Colon (tissue), 2 donors: ENCODE measurements around the gene SLC24A3.

ENCODE experiments used
- FAIRE-seq: peaks from 2 replicates; lab custom pipeline; 2012; peaks lifted over from hg19 to GRCh38; lab: Jason Lieb, UNC
- donor health status: control.
- donor health status: control.

The SLC24A3 gene

DNA sequence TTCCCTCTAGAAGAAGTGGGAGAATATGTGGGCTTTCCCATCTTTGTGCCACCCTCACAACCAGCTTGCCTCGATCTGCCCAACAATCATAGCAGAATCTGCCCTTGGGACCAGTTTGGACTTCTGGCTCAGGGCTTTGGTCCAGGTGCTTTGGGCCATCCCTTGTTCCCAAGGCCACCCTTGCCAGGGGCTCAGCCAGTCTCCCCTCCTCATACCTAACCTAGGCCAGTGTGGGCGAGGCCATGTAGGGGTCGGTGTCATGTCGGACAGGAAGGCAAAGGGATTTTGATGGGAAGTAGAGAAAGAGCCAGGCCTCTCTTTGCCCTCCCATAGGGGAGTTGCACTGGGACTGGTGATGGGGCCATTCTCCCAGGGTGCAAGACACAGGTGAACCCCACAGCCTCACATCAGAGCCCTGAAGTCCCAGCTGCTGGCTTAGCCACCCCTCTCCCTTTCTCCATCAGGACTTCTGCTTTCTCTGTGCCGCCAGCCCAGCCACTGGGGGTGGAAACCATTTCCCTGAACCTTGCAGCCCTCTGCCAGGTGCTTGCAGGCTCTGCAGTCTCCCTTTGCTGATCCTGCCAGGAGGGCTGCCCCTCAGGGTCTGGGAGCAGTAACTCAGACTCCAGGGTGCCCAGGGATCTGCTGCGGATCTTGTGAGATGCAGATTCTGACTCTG, 60.7 kb downstream of the SLC24A3 start:
- FAIRE-seq: no peak

DNA sequence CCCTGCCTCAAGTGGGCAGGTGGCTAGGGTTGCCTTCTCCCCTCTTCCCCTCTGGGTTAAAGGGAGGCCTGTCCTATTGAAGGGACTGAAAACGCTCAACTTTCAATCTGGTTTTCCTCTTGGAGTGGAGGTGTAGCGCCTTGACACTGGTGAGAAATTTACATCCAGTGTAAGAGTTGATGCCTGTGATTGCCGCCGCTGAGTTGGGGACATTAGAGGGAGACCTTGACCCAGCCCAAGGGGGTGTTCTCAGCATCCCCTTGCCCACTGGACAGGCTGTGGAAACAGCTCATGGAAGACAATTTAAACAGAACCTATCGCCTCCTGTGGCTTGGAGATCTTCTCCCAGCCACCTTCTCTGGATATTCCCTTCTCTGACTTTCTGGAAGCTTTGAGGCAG, 61.6 kb downstream of the SLC24A3 start:
- FAIRE-seq: no peak

DNA sequence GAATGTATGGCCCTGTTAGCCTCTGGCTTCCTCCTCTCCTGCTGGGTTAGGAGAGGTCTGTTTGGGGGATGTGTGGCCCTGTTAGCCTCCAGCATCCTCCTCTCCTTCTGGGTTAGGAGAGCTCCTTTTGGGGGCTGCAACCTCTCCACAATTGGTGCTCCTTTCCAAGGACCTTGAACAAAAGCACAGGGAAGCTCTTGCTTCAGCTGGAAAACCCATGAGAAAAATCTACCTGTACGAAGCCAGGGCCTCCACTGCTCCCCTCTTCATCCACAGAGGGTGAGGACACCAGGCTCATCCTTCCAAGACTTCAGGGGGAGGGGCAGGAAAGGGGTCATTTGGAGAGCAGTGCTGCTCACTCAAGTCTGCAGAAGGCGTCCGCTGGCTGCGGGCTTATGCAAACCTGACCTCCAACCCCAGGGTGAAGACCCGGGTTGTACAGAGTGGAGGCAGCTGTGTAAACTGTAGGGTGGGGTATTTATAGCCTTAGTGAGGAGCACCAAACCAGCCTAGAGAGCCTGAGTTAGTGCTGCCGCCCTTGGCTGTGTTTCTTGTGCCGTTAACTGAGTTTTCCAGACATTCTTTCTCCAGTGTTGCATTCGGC, 62.1 kb downstream of the SLC24A3 start:
- FAIRE-seq: no peak

DNA sequence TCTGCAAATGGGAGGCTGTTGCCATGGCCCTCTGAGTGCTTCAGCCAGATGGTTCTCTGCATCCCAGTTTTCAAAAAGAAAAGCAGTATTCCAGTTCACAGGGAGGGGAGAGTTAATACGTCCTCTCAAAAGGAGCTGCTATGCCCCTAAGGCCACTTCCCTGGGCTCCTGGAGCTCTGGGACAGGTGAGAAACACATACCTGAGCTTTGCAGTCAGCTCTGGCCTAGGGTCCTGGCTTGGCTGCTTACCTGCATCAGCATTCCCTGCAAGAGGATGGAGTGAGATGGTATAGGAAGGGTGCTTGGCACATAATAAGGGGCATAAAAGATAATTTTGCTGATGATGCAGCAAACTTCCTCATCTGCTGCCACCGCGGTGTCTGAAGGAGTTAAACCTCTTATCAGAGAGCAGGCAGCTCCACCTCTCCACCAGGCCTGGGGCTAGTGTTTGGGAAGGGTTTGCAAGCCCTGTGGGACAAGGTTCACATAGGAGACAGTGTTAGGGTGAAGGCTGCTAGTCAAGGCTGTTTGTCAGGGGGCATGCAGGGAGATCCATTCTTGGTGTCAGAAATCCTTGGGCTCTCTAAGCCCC, 62.7 kb downstream of the SLC24A3 start:
- no peak for FAIRE-seq

DNA sequence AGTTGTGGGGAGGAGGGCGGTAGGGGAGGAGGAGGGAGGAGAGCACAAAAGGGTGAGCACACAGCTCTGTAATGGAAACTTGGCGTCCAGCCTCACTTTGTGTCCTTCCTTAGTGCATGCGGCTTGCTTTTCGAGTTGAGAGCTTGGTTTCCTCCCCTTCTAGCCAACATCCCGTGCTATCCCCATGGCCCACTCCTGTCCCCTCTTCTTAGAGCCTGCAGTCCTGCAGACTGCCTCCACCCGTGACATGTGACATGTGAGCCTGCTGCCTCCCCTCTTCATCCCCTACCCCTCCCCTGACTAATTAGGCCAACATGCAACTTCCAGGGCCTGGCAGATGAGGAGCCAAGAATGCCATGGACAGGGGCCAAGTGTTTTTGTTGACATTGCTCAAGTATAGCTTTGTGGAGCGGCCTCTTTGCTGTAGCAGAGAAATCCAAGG, 63.2 kb downstream of the SLC24A3 start:
- no peak for FAIRE-seq

DNA sequence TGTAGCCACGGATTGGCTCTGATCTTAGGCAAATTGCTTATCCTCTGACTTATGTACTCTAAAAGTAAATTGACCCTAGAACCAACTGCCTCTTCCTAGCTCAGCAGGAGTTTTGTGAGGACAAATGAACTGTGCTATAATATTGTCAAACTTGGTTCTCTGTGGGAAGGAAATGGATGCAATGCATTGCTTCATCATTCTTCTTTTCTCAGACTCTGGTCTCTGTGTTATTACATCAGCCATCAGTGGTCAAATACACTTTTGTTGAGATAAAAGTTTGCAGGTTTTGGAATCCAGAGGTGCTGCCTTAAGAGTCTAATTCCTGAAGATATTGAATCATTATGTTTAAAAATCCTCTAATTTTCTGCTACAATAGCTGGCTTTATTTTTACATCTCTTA, 64.9 kb downstream of the SLC24A3 start:
- FAIRE-seq: no peak

DNA sequence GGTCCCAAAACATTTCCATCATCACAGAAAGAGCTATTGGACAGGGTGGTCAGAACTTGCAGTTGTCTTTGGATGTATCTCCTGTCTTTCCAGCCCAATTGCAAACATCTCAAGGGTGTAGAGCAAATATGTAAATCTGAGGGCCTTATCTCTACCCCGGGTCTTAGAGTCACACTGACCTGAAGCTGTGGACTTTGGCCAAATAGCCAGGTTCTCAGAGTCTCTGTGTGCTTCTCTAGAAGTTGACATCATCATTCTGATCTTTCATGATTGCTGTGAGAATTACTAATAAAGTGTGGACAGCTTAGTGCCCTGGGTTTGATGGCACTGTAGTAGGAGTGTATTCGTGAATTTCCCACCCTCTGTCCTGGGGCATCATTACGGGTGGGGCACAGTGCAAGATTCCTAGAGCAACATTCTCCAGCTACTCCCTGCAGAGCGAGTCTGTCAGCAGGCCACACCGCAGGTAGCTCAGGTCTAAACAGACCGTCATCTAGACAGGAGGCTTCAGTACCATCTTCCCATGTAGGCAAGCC, 71.1 kb downstream of the SLC24A3 start:
- FAIRE-seq: no peak

DNA sequence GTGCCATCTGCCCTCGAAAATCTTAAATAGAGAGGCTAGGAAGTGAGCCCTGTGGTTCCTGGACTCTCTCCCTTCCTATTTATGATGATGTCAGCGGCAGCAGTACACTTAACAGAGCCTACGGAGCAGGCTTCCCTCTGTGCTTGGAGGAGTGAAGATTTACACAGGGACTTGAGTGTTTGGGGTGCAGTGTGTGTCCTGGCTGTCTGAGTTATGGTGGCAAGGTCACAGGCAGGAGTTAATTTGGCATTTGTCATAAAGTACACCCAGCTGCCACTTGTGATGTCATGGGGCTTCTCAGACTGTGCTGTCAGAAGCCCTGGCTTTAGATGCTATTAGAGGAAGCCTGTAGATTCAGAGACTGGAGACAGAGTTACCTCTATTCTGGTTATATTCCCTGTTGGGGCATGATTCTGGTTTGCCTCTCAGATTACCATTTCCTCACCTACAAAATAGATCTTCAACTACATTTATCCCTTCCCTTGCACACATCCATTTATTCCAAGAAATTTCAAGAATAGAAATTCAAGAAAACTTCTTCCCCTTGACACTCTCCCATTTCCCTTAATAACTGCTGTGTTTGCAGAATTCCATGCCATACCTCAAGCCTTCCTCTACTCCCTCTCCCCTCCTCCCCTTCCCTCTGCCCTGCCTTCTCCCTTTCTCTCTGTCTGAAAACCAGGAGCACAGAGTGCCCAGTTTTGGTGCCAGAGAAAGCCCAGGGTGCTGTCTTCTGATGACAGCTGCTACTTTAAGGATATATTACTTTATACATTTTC, 72.1 kb downstream of the SLC24A3 start:
- FAIRE-seq: no peak

DNA sequence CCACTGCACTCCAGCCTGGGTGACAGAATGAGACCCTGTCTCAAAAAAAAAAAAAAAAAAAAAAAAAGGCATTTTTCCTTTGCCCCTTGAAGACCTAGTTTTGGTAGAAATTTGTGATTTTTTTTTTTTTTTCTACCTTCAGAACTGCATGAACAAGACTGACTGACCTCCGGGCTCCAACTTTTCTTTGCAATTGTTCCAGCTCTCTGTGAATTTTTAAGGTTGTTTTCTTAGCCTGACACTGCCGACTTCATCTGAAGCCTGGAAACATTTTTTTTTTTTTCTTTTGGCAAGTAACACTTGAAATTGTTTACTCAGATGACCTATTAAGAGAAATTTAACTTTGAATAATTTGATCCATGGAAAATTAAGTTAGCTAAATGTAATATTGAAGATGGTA, 73.0 kb downstream of the SLC24A3 start:
- FAIRE-seq: no peak

DNA sequence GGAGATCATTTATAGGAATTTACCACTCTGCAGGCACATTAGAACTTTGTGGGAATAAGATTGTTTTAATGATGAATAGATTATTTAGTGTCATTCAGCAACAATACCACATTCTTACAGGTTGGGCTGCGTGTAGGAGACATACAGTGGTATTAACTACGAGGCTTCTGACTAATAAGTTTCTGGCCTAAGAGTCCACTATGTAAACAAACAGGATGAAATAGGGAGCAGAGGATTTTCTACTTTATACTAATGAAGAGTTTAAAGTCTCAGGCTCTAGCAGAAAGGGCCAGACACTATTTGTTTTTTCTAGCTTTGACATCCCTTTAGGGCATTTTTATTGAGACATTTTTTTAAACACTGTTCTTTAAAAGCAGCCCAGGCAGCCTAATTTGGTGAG, 75.6 kb downstream of the SLC24A3 start:
- FAIRE-seq: no peak

DNA sequence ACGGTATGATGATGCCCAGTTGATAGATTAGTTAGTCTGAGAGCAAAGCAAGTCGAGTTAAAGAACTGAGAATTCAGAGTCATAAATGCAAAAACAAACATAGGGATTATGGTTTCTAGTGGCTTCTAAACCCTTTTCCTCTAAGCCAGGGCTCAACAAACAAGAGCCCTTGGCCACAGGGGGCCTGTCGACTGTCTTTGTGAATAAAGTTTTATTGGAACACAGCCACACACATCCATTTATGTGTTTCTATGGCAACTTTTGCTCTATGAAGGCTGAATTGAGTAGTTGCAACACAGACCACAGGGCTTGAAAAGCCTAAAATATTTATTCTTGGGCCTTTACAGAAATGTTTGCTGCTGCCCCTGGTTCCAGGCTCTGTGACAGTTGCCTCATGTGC, 76.2 kb downstream of the SLC24A3 start:
- no peak for FAIRE-seq

DNA sequence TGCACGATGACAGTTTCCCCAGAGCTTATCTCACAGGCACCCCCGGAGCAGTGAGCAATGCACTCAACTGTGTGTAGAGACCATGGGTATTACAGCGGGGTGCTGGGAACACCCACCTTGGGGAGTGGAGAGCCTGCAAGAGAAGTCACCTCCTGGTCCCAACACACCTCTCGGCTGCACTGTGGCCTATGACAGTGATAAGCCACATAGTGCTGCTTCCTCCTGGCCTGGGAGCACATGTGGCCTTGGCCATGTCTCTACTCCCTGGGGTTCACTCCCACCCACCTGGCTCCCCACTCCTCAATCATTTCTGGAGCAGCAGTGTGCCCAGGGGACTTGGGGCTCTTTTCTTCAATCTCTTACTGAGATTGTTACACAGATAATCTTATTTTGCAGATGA, 77.0 kb downstream of the SLC24A3 start:
- no peak for FAIRE-seq

DNA sequence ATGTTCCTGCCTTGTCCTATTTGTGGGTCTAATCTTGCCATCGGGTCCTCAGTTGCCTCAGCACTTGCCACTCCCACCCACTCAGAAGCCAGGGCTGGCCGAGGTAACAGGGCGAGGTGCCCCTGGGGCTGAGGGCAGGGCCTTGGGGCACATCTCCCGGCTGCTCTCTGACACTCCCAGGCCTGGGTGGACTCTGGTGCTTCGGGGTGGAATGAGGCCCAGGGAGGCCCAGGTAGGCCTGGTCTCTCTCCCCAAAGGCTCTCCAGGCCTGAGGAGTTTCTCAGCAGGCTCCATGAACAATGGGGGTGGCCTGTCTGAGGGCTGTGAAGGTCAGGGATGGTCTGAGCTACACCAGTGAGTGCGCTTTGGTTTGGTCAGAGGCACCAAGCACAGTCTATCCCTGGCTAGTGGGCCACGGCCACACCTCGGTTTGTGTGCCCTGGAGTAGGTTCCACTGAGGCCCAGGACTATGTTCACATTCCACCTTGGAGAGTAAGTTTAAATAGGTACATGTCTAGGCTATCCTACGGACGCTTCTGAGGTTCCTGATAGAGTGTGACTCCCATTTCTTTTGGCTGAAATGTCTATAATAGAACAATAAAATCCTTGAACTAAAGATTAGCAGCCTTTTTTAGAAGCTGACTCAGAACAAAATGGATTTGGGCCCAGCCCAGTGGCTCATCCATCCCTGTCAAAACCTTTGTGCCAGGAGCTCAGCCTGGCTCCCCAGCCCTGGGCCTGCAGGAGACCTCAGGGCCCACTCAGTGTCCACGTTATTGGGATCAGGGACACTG, 78.8 kb downstream of the SLC24A3 start:
- no peak for FAIRE-seq

DNA sequence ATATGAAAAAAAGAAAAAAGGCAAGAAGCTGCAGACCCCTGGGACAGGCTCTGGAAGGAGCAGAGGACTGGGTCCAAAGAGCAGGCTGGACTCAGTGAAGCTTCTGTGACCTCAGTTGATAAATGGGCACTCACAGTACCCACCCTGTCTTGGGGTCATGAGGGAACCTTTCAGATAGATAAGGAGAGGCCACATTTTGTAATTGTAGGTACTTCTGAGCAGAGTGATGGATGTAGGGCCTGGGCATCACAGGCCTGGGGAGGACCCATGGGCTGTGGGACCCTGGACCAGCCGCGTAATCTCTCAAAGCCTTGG, 79.3 kb downstream of the SLC24A3 start:
- FAIRE-seq: no peak

DNA sequence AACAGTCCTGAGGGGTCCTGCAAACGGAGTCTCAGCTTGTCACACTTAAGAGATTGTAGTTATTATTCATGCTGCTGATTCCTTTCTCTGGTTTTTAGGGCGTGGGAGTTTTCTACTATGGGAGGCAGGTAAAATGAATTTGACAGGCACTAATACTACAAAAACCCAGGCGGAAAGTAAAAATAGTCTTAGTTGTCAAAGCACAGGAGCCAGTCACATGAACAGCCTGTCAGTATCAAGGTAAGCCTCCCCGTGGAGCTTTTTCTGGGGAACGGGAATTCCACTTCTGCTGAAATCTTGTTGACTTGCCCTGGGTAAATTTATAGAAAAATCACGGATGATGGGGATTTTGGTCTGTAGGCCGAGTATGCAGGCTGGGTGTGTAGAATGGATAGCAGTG, 79.8 kb downstream of the SLC24A3 start:
- FAIRE-seq: no peak

DNA sequence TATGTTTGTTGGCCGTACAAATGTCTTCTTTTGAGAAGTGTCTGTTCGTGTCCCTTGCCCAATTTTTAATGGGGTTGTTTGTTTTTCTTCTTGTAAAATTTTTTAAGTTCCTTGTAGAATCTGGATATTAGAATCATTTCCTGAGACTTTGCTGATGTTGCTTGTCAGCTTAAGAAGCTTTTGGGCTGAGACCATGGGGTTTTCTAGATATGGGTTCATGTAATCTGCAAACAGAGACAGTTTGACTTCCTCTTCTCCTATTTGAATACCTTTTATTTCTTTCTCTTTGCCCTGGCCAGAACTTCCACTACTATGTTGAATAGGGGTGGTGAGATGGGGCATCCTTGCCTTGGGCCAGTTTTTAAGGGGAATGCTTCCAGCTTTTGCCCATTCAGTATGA, 82.6 kb downstream of the SLC24A3 start:
- FAIRE-seq: no peak

DNA sequence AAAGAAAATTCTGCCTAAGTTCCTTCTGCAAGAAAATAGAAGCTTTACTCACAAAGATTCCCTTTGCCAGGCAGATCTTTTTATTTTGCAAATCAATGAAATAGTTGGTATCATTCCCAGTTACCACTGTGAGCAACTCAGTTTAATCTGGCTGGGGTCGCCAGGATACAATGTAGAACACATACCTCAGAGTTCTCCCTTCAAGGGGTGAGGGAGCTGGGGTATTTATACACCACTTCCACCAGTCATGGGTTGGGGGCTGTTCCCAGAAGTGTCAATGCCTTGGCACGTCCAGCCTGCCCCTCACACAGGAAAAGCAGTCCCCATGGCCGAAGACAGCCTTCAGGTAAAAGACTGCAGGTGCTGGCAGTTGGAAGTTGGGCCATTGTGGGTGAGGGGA, 86.2 kb downstream of the SLC24A3 start:
- no peak for FAIRE-seq

DNA sequence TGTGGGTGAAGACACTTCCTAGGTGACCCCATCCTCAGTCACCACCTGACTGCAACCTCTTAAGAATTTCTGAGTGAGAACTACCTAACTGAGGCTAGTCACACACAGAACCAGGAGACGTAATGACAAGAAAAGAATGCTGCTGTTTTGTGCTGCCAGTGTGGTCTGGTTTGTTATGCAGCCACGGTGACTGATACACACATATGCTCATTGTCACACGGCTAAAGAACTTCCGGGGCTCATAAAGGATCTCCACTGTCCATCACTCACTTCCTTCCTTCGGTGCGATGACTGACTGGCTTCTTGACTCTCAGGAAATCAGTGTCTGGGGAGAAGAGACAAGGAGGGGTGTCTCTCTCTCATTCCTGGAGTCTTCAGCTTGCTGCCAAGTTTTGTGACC, 88.0 kb downstream of the SLC24A3 start:
- FAIRE-seq: no peak

DNA sequence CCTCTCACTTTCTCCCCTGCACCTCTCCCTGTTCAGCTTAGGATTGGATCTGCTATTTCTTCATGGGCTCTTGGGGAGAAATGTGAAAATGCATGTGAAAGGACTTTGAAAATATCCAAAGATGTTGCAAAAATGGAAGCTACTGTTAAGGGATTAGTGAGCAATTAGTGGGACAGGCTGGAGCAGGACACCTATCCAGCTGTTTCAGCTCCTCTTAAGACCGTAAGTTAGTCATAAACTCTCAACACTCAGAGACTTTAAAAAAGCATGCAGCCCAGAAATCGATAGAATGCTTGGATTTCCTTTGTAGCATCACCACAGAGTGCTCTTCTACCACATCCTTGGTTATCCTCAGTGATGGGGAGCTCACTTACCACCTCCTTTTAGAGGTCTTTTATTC, 88.7 kb downstream of the SLC24A3 start:
- no peak for FAIRE-seq

DNA sequence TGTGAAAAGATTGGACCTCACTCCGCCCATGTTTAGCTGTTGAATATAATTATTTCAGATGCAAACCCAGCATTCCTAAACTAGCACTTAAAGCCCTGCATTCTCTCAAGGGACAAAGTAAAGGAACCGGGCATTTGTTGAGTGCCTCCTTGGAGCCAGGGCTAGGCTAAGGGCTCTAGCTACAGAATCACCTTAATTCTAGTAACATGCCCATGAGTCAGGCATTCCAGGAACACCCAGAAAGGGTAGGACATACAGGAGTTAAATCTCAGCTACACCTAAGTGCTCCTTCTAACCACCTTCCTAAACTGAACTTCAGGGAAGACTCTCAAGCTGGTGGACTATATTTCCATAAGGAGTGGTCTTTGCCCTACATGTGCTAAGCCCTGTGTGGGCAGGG, 89.4 kb downstream of the SLC24A3 start:
- FAIRE-seq: no peak

DNA sequence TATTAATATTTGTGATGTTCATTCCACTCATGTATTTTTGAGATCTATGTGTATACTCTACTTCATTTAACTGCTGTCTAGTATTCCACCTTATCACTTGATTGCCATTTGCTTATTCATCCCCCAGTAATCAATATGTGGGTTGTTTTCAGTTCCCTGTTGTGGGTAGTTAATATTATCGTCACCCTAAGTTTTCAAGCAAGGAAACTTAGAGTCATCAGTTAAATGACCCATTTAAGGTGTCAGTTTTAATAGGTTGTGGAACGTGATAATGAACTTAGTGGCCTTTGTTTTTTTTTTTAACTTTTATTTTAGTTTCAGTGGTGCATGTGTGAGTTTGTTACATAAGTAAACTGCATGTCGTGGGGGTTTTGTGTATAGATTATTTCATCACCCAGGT, 90.3 kb downstream of the SLC24A3 start:
- FAIRE-seq: no peak

DNA sequence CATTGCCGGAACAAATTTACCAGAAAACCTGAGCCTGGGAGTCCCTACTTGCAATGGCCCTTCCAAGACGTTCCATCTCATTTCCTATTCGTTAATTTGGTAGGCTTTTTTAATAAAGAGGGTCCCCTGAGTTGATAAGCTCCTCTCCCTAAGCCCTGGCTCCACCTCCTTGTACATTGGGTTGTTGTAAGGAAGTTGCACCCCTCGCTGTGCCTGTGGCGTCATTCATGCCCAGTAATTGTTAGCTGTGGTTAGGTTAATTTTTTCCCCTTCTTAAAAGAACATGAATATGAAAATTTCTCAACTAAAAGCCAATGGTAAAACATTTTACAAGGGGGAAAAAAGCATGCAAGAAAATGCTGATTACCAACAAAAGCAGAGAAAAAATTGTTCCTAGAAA, 91.9 kb downstream of the SLC24A3 start:
- FAIRE-seq: no peak
